ENCODE measurements around the gene MDH1. TPM values are rescaled to one million over a fixed set of nuclear protein-coding genes. Genes with fewer than 3 reads are reported as not detected.

MDH1 gene
- total RNA-seq, 4 donors from 2014 or later: 100 to 148 (median 121) TPM

DNA sequence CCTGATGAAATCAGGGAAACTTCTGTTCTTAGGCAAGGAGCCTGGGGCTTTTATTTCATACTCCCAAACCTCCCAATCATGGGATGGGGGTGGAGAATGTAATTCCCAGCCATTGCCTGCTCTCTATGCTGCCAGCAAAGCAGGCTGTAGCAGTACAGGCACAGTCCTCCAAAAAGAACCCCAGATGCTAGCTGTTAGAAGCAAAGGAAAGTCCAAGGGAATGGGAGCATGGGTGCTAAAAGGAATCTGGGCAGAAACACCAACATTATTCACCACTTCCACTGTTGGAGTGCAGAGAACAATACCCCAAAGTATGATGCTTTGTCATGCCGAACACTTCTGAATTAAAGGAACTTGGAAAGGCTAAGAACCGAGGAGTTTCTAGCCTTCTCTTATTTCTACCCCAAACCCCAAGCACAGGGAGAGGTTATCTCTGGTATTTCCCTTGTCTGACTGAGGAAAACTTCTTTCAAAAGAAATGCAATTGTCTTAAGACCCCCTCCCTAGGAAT is 24.7 kb downstream of the MDH1 start:
- Histone ChIP-seq H3K4me3 (no peak overlapping the region), H3K4me1 (no peaks in the 10 kb centered on the region), H3K9me3 (no peaks in the 10 kb centered on the region), H3K36me3 (peaks cover 0 to 2% (median 0%) of the 10 kb centered on the region in 3 donors), H3K27ac (no peak overlapping the region), H3K27me3 (no peaks in the 10 kb centered on the region)
- TF ChIP-seq, protein P1, sequence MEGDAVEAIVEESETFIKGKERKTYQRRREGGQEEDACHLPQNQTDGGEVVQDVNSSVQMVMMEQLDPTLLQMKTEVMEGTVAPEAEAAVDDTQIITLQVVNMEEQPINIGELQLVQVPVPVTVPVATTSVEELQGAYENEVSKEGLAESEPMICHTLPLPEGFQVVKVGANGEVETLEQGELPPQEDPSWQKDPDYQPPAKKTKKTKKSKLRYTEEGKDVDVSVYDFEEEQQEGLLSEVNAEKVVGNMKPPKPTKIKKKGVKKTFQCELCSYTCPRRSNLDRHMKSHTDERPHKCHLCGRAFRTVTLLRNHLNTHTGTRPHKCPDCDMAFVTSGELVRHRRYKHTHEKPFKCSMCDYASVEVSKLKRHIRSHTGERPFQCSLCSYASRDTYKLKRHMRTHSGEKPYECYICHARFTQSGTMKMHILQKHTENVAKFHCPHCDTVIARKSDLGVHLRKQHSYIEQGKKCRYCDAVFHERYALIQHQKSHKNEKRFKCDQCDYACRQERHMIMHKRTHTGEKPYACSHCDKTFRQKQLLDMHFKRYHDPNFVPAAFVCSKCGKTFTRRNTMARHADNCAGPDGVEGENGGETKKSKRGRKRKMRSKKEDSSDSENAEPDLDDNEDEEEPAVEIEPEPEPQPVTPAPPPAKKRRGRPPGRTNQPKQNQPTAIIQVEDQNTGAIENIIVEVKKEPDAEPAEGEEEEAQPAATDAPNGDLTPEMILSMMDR (IDR thresholded peaks at IDR 0.05): no peak
- TF ChIP-seq POLR2A (IDR thresholded peaks at IDR 0.05) (no peak), EP300 (IDR thresholded peaks at IDR 0.05) (no peak)
- no peak for DNase-seq (ENCODE audit: low spot score in 2 of 2)
- 72% methylated on average over 2 of the region's 2 CpGs for WGBS, 2 donors

DNA sequence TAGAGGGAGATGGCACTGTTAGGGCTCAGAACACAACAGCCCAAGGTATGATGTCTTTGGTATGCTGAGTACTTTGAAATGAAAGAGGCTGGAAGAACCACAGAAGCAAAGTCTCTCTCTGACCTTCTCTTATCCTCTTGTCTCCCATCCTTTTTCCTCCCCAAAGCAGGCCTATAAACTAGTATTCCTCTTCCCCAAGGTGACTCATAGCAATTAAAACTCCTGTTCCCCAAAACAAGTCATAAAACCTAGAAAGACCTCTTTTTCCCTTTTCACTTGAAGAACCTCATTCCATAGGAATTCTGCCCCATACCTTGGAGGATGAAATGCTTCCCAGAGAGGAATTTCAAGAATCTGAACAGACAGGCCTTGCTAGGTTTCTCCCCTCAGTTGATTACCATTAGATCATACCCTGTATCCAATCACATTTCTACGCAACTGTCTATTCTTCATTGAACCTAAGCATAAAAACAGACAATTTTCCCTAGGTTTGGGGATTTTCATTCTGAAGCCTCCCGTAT is 25.7 kb downstream of the MDH1 start:
- Histone ChIP-seq H3K9me3 (no peaks in the 10 kb centered on the region), H3K4me1 (no peaks in the 10 kb centered on the region), H3K4me3 (no peak overlapping the region), H3K36me3 (no peaks in the 10 kb centered on the region), H3K27me3 (no peaks in the 10 kb centered on the region), H3K27ac (no peak overlapping the region)
- 72 to 85% methylated on average over 2 of the region's 2 CpGs for WGBS, 2 donors
- no peak for TF ChIP-seq EP300 (IDR thresholded peaks at IDR 0.05)
- TF ChIP-seq, protein P1 (IDR thresholded peaks at IDR 0.05): no peak
- no peak for TF ChIP-seq POLR2A (IDR thresholded peaks at IDR 0.05)
- no peak for DNase-seq (ENCODE audit: low spot score in 2 of 2)

GRCh38 chr2:63614983-63615945 is 26.5 kb downstream of the MDH1 start:
- Histone ChIP-seq H3K27me3 (no peaks in the 10 kb centered on the region), H3K4me3 (no peak overlapping the region), H3K4me1 (no peaks in the 10 kb centered on the region), H3K27ac (no peak overlapping the region), H3K9me3 (peaks cover 0 to 4% (median 0%) of the 10 kb centered on the region in 4 donors), H3K36me3 (no peaks in the 10 kb centered on the region)
- DNase-seq (ENCODE audit: low spot score in 2 of 2): no peak
- 50 to 57% methylated on average over 9 of the region's 9 CpGs for WGBS, 2 donors
- TF ChIP-seq EP300 (IDR thresholded peaks at IDR 0.05): no peak
- TF ChIP-seq, protein P1 (IDR thresholded peaks at IDR 0.05): no peak
- no peak for TF ChIP-seq POLR2A (IDR thresholded peaks at IDR 0.05)

- Histone ChIP-seq H3K36me3 (no peaks in the 10 kb centered on the region), H3K9me3 (peaks cover 0 to 10% (median 0%) of the 10 kb centered on the region in 4 donors), H3K4me1 (no peaks in the 10 kb centered on the region), H3K27ac (no peak overlapping the region), H3K4me3 (no peak overlapping the region), H3K27me3 (no peaks in the 10 kb centered on the region)
- no peak for DNase-seq (ENCODE audit: low spot score in 2 of 2)
- 54 to 67% methylated on average over 1 of the region's 1 CpG for WGBS, 2 donors
- TF ChIP-seq EP300 (IDR thresholded peaks at IDR 0.05): no peak
- TF ChIP-seq, protein P1 (IDR thresholded peaks at IDR 0.05): no peak
- no peak for TF ChIP-seq POLR2A (IDR thresholded peaks at IDR 0.05)
These were observed 28.6 kb downstream of the MDH1 start for GRCh38 chr2:63617366-63617765.

- Histone ChIP-seq H3K27ac (no peak overlapping the region), H3K9me3 (peaks cover 0 to 10% (median 0%) of the 10 kb centered on the region in 4 donors), H3K27me3 (no peaks in the 10 kb centered on the region), H3K4me3 (no peak overlapping the region), H3K36me3 (no peaks in the 10 kb centered on the region), H3K4me1 (no peaks in the 10 kb centered on the region)
- no peak for DNase-seq (ENCODE audit: low spot score in 2 of 2)
- WGBS, 2 donors: 90 to 92% methylated on average over 2 of the region's 2 CpGs
- no peak for TF ChIP-seq POLR2A (IDR thresholded peaks at IDR 0.05)
- TF ChIP-seq, protein P1 (IDR thresholded peaks at IDR 0.05): no peak
- TF ChIP-seq EP300 (IDR thresholded peaks at IDR 0.05): no peak
These were observed 30.6 kb downstream of the MDH1 start for GRCh38 chr2:63619328-63619727.
